MM.1S (cell line): ENCODE data around the gene PNPLA6.

Source experiments
- DNase-seq: peaks from one replicate; pipeline ENCODE4 v3.0.0-alpha.2; 2015
- H2AFZ ChIP-seq: fragments of 300-600 bp; sonication (generic); 2 replicates; pipeline ENCODE4 v1.6.0; 2016; ENCODE audit warnings: antibody characterized with exemption, low read length
- H3F3A ChIP-seq: fragments of 300-600 bp; sonication (generic); 2 replicates; pipeline ENCODE4 v1.6.1; 2016; ENCODE audit warnings: mild to moderate bottlenecking, antibody characterized with exemption, low read length, moderate library complexity, mixed read lengths; ENCODE audit not compliant: insufficient read depth
- H3K27ac ChIP-seq: fragments of 300-600 bp; sonication (generic); 2 replicates; pipeline ENCODE4 v1.5.1; 2016; ENCODE audit warnings: mild to moderate bottlenecking, low read length
- H3K27me3 ChIP-seq: fragments of 300-600 bp; sonication (generic); replicated peaks from 2 replicates; pipeline ENCODE4 v1.6.0; 2016; ENCODE audit warnings: low read length; ENCODE audit not compliant: insufficient read depth
- H3K36me3 ChIP-seq: fragments of 300-600 bp; sonication (generic); replicated peaks from 2 replicates; pipeline ENCODE4 v1.6.1; 2016; ENCODE audit warnings: mild to moderate bottlenecking, low read length, mixed read lengths; ENCODE audit not compliant: insufficient read depth
- H3K4me1 ChIP-seq: fragments of 300-600 bp; sonication (generic); 2 replicates; pipeline ENCODE4 v1.6.1; 2016; ENCODE audit warnings: low read length, mixed read lengths
- H3K4me2 ChIP-seq: fragments of 300-600 bp; sonication (generic); 2 replicates; pipeline ENCODE4 v1.6.0; 2016; ENCODE audit warnings: low read depth, low read length
- H3K4me3 ChIP-seq: fragments of 300-600 bp; sonication (generic); 2 replicates; pipeline ENCODE4 v1.5.1; 2016; ENCODE audit warnings: low read length, mixed read lengths
- H3K79me2 ChIP-seq: fragments of 300-600 bp; sonication (generic); 2 replicates; pipeline ENCODE4 v1.6.1; 2016; ENCODE audit warnings: mixed run types, low read length, mixed read lengths
- H3K9ac ChIP-seq: fragments of 300-600 bp; sonication (generic); 2 replicates; pipeline ENCODE4 v1.6.1; 2016; ENCODE audit warnings: low read length, mixed read lengths
- H3K9me2 ChIP-seq: fragments of 300-600 bp; sonication (generic); replicated peaks from 2 replicates; pipeline ENCODE4 v1.6.1; 2016; ENCODE audit warnings: mild to moderate bottlenecking, low read length, mixed read lengths; ENCODE audit not compliant: insufficient read depth
- H3K9me3 ChIP-seq: fragments of 300-600 bp; sonication (generic); replicated peaks from 2 replicates; pipeline ENCODE4 v1.6.1; 2016; ENCODE audit warnings: mild to moderate bottlenecking, low read length, mixed read lengths; ENCODE audit not compliant: insufficient read depth
- H4K20me1 ChIP-seq: fragments of 300-600 bp; sonication (generic); 2 replicates; pipeline ENCODE4 v1.6.1; 2016; ENCODE audit warnings: mild to moderate bottlenecking, low read length, moderate library complexity, mixed read lengths; ENCODE audit not compliant: insufficient read depth
- EZH2 ChIP-seq: fragments of 300-600 bp; sonication (generic); optimal IDR thresholded peaks from 2 replicates; pipeline ENCODE3; 2017; ENCODE audit warnings: low read depth, mild to moderate bottlenecking, antibody characterized with exemption, low read length, mixed read lengths
- EZH2phosphoT487 ChIP-seq: fragments of 300-600 bp; sonication (generic); IDR thresholded peaks from 2 replicates; pipeline ENCODE4 v1.6.1; 2018; ENCODE audit warnings: antibody characterized with exemption, low read length
- TF ChIP-seq, protein P1 (sequence below): fragments of 300-600 bp; sonication (generic); IDR thresholded peaks from 2 replicates; pipeline ENCODE4 v1.5.1; 2016; ENCODE audit warnings: antibody characterized with exemption, low read length, mixed read lengths

Gene PNPLA6

GRCh38 chr19:7527516-7528191, 7.9 kb upstream of the PNPLA6 start:
- no peak for TF ChIP-seq EZH2phosphoT487
- Histone ChIP-seq H3K36me3 (no peaks in the 10 kb centered on the region), H3K4me2 (no peak overlapping the region), H3K4me3 (no peak overlapping the region), H3K27me3 (no peaks in the 10 kb centered on the region), H3K27ac (no peak overlapping the region), H3K9me3 (no peaks in the 10 kb centered on the region), H2AFZ (no peak overlapping the region), H3K79me2 (peaks cover 8% of the 10 kb centered on the region), H3K4me1 (peaks cover 6% of the 10 kb centered on the region; the same call in 1 of the 2 replicates), H3K9ac (no peak overlapping the region), H3K9me2 (no peaks in the 10 kb centered on the region), H4K20me1 (no peaks in the 10 kb centered on the region), H3F3A (0 out of 2 replicates have a peak, but pooled peaks cover 2% of the 10 kb centered on the region)
- DNase-seq: no peak

GRCh38 chr19:7528192-7528519, 7.4 kb upstream of the PNPLA6 start:
- no peak overlapping the region for H2AFZ ChIP-seq
- H4K20me1 ChIP-seq: no peaks in the 10 kb centered on the region
- no peak overlapping the region for H3K4me3 ChIP-seq
- H3K9me3 ChIP-seq: no peaks in the 10 kb centered on the region
- no peak overlapping the region for H3K9ac ChIP-seq
- TF ChIP-seq, protein P1, sequence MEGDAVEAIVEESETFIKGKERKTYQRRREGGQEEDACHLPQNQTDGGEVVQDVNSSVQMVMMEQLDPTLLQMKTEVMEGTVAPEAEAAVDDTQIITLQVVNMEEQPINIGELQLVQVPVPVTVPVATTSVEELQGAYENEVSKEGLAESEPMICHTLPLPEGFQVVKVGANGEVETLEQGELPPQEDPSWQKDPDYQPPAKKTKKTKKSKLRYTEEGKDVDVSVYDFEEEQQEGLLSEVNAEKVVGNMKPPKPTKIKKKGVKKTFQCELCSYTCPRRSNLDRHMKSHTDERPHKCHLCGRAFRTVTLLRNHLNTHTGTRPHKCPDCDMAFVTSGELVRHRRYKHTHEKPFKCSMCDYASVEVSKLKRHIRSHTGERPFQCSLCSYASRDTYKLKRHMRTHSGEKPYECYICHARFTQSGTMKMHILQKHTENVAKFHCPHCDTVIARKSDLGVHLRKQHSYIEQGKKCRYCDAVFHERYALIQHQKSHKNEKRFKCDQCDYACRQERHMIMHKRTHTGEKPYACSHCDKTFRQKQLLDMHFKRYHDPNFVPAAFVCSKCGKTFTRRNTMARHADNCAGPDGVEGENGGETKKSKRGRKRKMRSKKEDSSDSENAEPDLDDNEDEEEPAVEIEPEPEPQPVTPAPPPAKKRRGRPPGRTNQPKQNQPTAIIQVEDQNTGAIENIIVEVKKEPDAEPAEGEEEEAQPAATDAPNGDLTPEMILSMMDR: no peak
- TF ChIP-seq EZH2phosphoT487: no peak
- TF ChIP-seq EZH2: no peak
- no peak overlapping the region for H3K27ac ChIP-seq
- H3K9me2 ChIP-seq: no peaks in the 10 kb centered on the region
- DNase-seq: no peak
- peaks cover 4% of the 10 kb centered on the region for H3K79me2 ChIP-seq
- 0 out of 2 replicates have a peak, but pooled peaks cover 2% of the 10 kb centered on the region for H3F3A ChIP-seq
- H3K4me2 ChIP-seq: no peak overlapping the region
- peaks cover 4% of the 10 kb centered on the region; the same call in 1 of the 2 replicates for H3K4me1 ChIP-seq
- no peaks in the 10 kb centered on the region for H3K36me3 ChIP-seq
- H3K27me3 ChIP-seq: no peaks in the 10 kb centered on the region

GRCh38 chr19:7528522-7529245, 6.8 kb upstream of the PNPLA6 start:
- H3K4me2 ChIP-seq: no peak overlapping the region
- no peak for DNase-seq
- no peaks in the 10 kb centered on the region for H3K9me2 ChIP-seq
- H3K36me3 ChIP-seq: no peaks in the 10 kb centered on the region
- H3K79me2 ChIP-seq: no peaks in the 10 kb centered on the region
- H3F3A ChIP-seq: 0 out of 2 replicates have a peak, but pooled peaks cover 2% of the 10 kb centered on the region
- no peak overlapping the region for H2AFZ ChIP-seq
- no peaks in the 10 kb centered on the region for H3K27me3 ChIP-seq
- H3K27ac ChIP-seq: no peak overlapping the region
- H3K4me1 ChIP-seq: no peaks in the 10 kb centered on the region
- H3K9ac ChIP-seq: no peak overlapping the region
- no peak overlapping the region for H3K4me3 ChIP-seq
- H4K20me1 ChIP-seq: no peaks in the 10 kb centered on the region
- TF ChIP-seq EZH2phosphoT487: no peak
- TF ChIP-seq, protein P1: no peak
- TF ChIP-seq EZH2: no peak
- no peaks in the 10 kb centered on the region for H3K9me3 ChIP-seq

- TF ChIP-seq EZH2phosphoT487 (no peak), EZH2 (no peak)
- TF ChIP-seq, protein P1: no peak
- H3K4me1 ChIP-seq: no peaks in the 10 kb centered on the region
Measured at GRCh38 chr19:7529246-7529600, 6.3 kb upstream of the PNPLA6 start.

More at GRCh38 chr19:7529246-7529600, 6.3 kb upstream of the PNPLA6 start:
- H3K4me2 ChIP-seq: no peak overlapping the region
- no peaks in the 10 kb centered on the region for H3K79me2 ChIP-seq
- H3F3A ChIP-seq: 0 out of 2 replicates have a peak, but pooled peaks cover 2% of the 10 kb centered on the region
- H3K27ac ChIP-seq: no peak overlapping the region
- no peaks in the 10 kb centered on the region for H3K9me3 ChIP-seq
- no peaks in the 10 kb centered on the region for H4K20me1 ChIP-seq
- H3K9ac ChIP-seq: no peak overlapping the region
- DNase-seq: no peak
- no peak overlapping the region for H3K4me3 ChIP-seq
- no peak overlapping the region for H2AFZ ChIP-seq
- H3K9me2 ChIP-seq: no peaks in the 10 kb centered on the region
- H3K36me3 ChIP-seq: no peaks in the 10 kb centered on the region
- H3K27me3 ChIP-seq: no peaks in the 10 kb centered on the region
